Esophagus squamous epithelium (tissue), 4 donors: Measurements from ENCODE around the gene CD109.

Source experiments
- CTCF ChIP-seq, 6 experiments: fragments of 450-650 bp in 4 of 6; fragments of 200-600 bp in 2 of 6; sonication (generic) in 2 of 6; IDR thresholded peaks; one replicate each; pipeline ENCODE4 v1.5.1; 2016 to 2019; ENCODE audit warnings: antibody characterized with exemption in 6 of 6, mild to moderate bottlenecking in 4 of 6, moderate library complexity in 4 of 6
- POLR2A ChIP-seq, 4 donors: fragments of 450-650 bp; IDR thresholded peaks; one replicate each; pipeline ENCODE4 v1.6.1; 2017; ENCODE audit warnings: antibody characterized with exemption in 4 of 4, mild to moderate bottlenecking in 4 of 4, moderate library complexity in 3 of 4

DNA sequence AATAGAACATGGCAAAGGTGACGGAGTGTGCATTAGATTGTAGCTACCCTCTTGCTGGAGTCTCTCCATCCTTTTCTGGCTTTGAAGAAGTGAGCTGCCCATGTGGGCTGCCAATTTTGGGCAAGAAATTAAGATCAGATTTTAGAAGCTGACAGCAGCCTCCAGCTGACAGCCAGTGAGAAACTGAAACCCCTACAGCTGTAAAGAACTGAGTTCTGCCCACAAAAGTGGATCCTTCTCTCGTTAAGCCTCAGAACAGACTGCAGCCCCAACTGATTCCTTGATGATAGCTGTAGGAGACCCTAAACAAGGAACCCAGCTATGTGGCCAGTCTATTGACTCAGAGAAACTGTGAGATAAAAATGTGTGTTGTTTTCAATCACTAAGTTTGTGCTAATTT lies 134.1 kb downstream of the CD109 start:
- TF ChIP-seq POLR2A (IDR thresholded peaks at IDR 0.05) (no peak), CTCF (IDR thresholded peaks at IDR 0.05) (no peak)
